Activated naive CD4-positive, alpha-beta T cell treated with anti-CD3 and anti-CD28 coated beads, Interleukin-2, amount 50 U/mL, for 24 hours (primary cell): ENCODE measurements around the gene DNAJA3.
"Not testable (repeated sequence)": the region's sequence is repeated elsewhere in the genome, so short reads cannot be mapped to it uniquely, and the experiment has no call there.

ENCODE experiments used
- H3K27ac Mint-ChIP-seq: one replicate; pipeline ENCODE4 v1.8.0; 2021; ENCODE audit warnings: mild to moderate bottlenecking, mixed read lengths
- H3K27me3 Mint-ChIP-seq: one replicate; pipeline ENCODE4 v1.8.0; 2021; ENCODE audit warnings: mixed read lengths
- H3K36me3 Mint-ChIP-seq: one replicate; pipeline ENCODE4 v1.8.0; 2021; ENCODE audit warnings: mixed read lengths
- H3K4me1 Mint-ChIP-seq: one replicate; pipeline ENCODE4 v1.8.0; 2021; ENCODE audit warnings: mixed read lengths
- H3K4me3 Mint-ChIP-seq: one replicate; pipeline ENCODE4 v1.8.0; 2021; ENCODE audit warnings: mild to moderate bottlenecking, mixed read lengths
- H3K9me3 Mint-ChIP-seq: one replicate; pipeline ENCODE4 v1.8.0; 2021; ENCODE audit warnings: mixed read lengths

DNAJA3 gene

DNA sequence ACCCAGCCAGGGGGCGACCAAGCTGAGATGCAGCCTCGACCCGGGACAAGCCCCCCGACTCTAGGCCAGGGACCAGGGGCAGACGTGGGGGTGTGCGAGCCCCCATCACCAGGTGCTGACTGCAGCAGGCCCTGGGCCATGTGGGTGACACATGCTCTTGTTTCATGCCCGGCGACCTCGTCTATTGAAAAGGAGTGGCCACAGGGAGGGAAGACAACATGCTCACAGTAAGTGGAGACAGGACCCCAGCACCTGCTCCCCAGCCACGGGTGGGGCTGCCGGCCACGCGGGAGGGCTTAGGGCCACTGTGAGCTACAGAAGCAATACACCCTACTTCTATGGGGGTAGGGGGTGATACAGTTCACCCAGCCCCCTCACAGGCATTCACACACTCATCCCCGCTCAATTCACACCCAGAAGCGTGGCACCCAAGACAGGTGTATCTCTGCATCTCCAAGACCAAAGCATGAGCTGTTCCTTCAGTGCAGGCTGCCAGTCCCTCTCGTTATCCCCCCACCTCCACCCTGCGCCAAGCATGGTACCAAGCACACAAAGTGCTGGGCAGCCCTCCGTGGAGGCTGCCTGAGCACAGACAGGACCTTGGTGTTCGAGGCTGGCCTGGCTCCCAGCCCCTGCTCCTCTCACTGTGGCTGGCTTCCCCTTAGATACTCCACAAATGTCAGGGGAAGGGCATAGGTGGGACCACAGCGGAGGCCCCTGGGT, 40.4 kb upstream of the DNAJA3 start:
- Mint-ChIP-seq H3K36me3 (no peaks in the 10 kb centered on the region), H3K9me3 (no peaks in the 10 kb centered on the region), H3K4me3 (no peak overlapping the region), H3K27ac (no peak overlapping the region), H3K4me1 (no peaks in the 10 kb centered on the region), H3K27me3 (no peaks in the 10 kb centered on the region)

DNA sequence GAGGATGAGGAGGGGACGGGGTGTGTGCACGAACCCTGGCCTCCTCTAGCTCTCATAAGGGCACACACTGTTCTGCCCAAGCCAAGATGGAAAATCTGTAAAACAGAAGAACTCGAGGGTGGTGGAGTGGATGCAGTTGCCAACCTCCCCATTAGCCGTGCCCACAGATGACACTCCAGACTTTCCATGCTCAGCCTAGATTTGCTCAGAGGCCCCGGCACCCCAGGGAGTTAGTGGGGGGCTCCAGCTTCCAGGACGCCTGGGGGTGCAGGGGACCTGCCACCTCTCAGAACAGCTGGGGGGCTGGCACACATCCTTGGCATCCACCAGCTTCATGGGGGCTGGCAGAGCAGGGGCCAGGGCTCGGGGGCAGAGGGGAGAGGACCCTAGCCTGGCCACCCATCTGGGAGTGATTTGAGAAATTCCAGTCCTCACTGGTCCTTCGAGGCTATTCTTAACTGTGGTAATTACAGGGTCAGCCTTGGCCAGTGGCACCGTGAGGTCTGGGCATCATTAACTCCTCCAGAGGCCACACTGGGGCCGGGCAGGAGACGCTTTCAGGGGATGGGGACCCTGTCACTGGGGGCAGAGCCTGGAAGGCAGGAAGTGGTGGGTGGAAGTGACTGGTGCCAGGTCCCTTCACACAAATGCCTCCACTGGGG, 39.7 kb upstream of the DNAJA3 start:
- no peak overlapping the region for H3K27ac Mint-ChIP-seq
- H3K4me3 Mint-ChIP-seq = no peak overlapping the region
- no peaks in the 10 kb centered on the region for H3K36me3 Mint-ChIP-seq

DNA sequence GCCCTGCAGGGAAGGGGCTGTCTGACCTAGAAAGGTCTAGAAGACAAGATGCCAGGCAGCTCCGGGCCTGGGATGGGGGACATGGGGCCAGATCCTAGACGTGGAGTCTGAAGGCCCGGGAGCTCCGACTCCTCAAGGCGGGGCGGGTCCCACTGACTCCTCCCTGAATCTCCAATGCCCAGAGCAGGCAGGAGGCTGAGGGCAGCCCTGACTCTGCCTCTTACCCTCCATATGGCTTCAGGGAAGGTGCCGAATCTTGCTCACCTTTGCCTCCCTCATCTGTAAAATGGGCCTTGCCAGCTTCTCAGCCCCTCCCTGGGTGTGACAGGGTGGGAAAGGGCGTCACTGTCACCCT, 39.2 kb upstream of the DNAJA3 start:
- Mint-ChIP-seq H3K4me3 (no peak overlapping the region), H3K9me3 (no peaks in the 10 kb centered on the region), H3K27me3 (no peaks in the 10 kb centered on the region), H3K27ac (no peak overlapping the region), H3K4me1 (no peaks in the 10 kb centered on the region), H3K36me3 (no peaks in the 10 kb centered on the region)

More for the DNA sequence above, 39.7 kb upstream of the DNAJA3 start:
- Mint-ChIP-seq H3K9me3 (no peaks in the 10 kb centered on the region), H3K4me1 (no peaks in the 10 kb centered on the region), H3K27me3 (no peaks in the 10 kb centered on the region)

DNA sequence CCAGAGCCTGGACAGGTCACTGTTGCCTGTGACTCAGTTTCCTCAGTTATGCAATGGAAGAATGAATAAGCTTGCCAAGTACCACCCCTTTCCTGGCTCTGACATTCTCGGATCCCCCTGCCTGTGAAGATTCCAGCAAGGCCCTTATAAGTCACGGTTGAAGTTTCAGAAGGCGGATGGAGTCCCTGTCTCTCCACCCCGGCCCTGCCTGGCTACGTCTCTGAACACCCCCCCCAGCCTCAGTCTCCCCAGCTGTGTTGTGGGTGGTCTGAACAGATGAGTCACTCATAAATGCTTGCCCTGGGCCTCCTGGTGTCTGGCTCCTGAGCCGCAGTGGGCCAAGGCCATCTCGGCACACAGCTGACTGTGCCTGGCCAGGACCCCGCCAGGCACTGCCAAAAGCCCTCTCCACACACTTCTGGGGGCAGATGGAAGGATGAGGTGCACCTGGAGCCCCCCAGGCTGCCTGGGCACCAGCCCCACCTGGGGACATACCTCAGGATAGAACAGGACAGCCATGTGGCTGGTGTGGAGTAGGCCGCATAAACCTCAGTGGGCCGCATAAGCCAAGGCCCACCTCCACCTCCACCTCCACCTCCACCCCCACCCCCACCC, 38.6 kb upstream of the DNAJA3 start:
- Mint-ChIP-seq H3K9me3 (no peaks in the 10 kb centered on the region), H3K27me3 (no peaks in the 10 kb centered on the region), H3K4me3 (no peak overlapping the region), H3K4me1 (no peaks in the 10 kb centered on the region), H3K36me3 (no peaks in the 10 kb centered on the region), H3K27ac (no peak overlapping the region)

DNA sequence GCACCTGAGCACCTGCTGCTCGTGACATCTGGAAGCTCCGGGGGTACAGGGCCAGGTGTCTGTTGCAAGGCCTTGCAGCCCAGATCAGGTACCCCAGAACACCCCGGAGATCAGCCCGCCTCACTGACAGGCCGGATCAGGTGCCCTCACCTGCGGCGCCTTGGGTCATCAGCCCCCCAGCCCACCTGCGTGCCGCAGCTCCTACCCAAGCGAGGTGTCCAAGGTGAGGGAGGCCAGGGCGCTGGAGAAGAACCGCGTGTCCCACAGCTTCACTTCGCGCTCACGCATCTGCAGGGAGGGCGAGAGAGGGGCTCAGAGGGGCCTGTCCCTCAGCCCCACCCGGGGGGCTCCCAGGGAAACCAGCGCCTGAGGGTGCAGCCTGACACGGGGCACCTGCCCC, 37.9 kb upstream of the DNAJA3 start:
- H3K27me3 Mint-ChIP-seq = no peaks in the 10 kb centered on the region
- no peaks in the 10 kb centered on the region for H3K9me3 Mint-ChIP-seq
- no peak overlapping the region for H3K27ac Mint-ChIP-seq
- no peaks in the 10 kb centered on the region for H3K36me3 Mint-ChIP-seq
- H3K4me1 Mint-ChIP-seq = no peaks in the 10 kb centered on the region
- H3K4me3 Mint-ChIP-seq = no peak overlapping the region

DNA sequence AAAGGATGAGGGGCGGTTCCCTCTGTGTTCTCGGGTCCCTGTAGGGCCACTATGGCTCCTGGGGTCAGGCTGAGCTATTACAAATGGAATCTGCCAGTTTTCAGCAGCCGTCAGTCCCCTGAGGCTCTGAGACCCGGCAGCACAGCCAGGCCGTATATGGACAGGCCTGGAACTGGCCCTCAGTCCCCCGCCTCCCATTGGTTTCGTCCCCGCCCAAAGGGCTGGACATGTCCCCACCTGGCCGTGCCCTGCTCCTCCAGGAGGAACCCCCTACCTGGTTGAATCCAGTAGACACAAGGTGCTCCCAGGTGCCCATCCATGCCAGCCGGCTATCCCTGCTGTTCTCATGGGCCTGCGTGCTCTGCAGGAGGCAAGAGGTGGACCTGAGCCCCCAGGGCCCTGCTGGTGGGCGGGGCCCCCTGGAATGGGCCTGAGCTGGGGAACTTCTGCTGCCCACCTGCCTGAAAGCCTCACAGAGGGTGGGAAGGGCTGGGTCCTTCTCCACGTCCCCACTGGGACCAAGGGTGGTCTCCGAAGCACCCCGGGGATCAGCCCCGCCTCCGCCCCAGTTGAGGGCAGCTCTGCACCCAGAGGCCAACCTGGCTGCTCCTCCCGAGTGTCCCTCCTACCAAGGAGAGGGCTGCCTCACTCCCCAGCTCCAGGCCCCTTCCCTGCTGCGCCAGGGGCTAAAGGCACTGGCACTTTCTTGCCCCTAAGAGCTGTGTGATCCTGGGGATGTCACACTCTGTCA, 37.2 kb upstream of the DNAJA3 start:
- Mint-ChIP-seq H3K9me3 (no peaks in the 10 kb centered on the region), H3K27ac (no peak overlapping the region), H3K27me3 (no peaks in the 10 kb centered on the region), H3K4me3 (no peak overlapping the region), H3K4me1 (no peaks in the 10 kb centered on the region), H3K36me3 (no peaks in the 10 kb centered on the region)

DNA sequence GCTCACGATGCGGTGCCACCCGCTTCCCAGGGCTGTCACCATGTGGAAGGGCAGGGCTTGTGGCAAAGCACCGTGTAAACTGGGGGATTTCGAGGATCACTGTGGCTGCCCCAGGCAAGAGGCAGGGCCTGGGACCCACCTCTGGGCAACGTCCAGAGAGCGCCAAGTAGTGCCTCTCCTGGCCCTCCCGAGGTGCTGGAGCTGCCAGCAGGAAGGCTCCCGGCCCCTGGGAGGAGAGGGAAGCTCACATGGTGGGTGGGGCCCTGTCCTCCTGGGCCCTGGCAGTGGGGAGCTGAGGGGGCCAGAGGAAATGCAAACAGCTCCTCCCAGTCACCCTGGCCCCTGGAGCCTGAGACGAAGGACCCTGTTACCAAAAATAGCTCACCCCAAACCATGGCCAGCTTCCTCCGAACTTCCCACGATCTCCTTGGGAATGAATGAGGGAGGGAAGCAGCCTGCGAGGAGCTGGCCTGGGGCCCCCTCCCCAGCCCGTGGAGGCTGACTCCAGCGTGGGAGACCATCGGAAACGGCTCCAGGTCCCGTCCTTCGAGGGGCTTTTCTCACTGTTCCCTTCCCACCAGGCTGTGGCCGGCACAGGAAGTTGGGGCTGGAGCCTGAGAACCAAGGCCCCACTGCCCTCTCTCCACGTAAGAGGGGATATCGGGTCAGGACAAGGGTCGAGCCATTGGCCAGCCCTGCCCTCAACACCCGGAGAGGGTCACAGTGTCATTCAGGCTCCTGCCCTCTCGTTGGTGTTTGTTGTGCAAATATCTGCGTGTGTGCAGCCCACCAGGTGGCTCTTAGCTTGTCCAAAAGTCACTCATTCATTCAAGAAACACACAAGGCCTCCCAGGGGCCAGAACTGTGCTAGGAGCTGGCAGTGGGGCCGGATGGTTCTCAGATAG, 36.4 kb upstream of the DNAJA3 start:
- H3K36me3 Mint-ChIP-seq = no peaks in the 10 kb centered on the region
- no peak overlapping the region for H3K27ac Mint-ChIP-seq
- H3K27me3 Mint-ChIP-seq = no peaks in the 10 kb centered on the region
- no peaks in the 10 kb centered on the region for H3K4me1 Mint-ChIP-seq
- H3K9me3 Mint-ChIP-seq = no peaks in the 10 kb centered on the region
- H3K4me3 Mint-ChIP-seq = no peak overlapping the region

DNA sequence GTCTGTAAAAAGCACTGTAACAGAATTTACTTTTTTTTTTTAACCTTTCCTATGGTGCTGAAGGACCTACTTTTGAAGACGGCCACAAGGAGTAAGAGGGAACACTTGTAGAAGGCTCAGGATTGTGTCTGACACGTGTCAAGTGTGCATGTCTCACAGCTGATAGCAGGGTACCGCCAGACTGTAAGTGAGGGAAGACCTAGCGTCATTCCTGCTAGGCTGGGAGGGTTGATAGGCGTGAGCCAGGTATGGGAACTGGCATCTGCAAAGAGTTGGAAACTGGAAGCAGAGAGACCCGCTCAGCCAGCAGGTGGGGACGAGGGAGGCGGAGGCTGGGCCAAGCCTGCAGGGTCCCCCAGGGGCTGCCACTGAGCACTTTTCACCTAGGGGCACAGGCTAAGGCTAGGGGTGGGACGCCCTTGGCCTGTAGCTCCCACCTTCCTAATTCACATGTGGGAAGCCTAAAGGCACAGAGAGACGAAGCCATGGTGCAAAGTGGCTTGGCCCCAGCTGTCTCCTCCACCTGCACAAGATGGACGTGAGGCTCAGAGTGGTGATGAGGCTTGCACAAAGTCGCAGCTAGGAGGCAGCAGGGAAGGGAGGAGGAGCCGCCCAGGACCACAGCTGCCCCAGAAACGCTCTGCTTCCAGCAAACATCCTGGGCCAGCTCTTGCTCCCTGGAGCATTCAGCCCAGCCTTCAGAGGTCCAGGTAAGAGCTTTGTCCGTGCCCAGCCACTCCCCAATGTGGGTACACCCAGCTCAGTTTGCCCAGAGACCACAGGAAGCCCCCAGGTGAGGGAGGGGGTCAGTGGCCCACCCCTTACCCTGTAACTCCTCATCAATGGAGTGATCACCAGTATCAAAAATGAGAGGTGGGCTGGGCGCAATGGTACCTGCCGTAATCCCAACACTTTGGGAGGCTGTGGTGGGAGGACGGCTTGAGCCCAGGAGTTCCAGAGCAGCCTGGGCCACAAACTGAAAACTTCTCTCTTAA, 35.1 kb upstream of the DNAJA3 start:
- H3K4me1 Mint-ChIP-seq = peaks cover 2% of the 10 kb centered on the region
- H3K36me3 Mint-ChIP-seq = peaks cover 2% of the 10 kb centered on the region
- no peak overlapping the region for H3K4me3 Mint-ChIP-seq
- no peaks in the 10 kb centered on the region for H3K9me3 Mint-ChIP-seq
- H3K27me3 Mint-ChIP-seq = no peaks in the 10 kb centered on the region
- no peak overlapping the region for H3K27ac Mint-ChIP-seq

DNA sequence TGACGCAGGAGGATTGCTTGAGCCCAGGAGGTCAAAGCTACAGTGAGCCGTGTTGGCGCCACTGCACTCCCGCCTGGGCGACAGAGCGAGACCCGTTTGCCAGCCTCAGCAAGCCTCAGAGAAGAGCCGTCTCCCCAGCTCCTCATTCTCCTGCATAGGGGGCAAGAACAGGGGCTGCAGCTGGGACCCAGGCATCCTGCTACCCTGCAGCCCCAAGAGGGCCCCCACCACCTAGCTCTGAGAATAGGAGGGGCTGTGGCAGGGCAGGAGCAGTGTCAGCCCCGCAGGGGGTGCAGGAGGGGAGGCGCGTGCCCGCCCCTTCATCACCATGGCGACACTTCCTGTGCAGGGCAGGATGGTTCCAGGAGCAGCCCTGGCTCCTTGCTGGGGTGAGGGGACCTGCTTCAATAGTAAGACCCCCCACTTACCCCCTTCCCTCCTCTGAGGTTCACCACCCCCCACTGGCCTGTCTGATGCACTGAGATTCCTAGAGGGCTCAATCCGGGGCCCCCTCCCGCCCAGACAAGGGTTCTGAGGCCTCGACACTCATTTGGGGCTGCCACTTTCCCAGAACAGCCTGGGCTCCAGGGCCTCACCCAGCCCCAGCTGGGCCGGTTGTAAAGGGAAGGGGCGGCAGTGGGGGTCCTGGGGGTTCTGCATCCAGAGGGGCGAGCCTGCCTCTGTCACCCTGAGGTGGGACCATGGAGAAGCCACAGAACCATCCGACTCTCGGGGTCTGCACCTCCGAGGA, 33.9 kb upstream of the DNAJA3 start:
- no peaks in the 10 kb centered on the region for H3K27me3 Mint-ChIP-seq
- peaks cover 3% of the 10 kb centered on the region for H3K36me3 Mint-ChIP-seq
- no peak overlapping the region for H3K4me3 Mint-ChIP-seq
- no peaks in the 10 kb centered on the region for H3K9me3 Mint-ChIP-seq
- H3K4me1 Mint-ChIP-seq = peaks cover 4% of the 10 kb centered on the region
- H3K27ac Mint-ChIP-seq = no peak overlapping the region

DNA sequence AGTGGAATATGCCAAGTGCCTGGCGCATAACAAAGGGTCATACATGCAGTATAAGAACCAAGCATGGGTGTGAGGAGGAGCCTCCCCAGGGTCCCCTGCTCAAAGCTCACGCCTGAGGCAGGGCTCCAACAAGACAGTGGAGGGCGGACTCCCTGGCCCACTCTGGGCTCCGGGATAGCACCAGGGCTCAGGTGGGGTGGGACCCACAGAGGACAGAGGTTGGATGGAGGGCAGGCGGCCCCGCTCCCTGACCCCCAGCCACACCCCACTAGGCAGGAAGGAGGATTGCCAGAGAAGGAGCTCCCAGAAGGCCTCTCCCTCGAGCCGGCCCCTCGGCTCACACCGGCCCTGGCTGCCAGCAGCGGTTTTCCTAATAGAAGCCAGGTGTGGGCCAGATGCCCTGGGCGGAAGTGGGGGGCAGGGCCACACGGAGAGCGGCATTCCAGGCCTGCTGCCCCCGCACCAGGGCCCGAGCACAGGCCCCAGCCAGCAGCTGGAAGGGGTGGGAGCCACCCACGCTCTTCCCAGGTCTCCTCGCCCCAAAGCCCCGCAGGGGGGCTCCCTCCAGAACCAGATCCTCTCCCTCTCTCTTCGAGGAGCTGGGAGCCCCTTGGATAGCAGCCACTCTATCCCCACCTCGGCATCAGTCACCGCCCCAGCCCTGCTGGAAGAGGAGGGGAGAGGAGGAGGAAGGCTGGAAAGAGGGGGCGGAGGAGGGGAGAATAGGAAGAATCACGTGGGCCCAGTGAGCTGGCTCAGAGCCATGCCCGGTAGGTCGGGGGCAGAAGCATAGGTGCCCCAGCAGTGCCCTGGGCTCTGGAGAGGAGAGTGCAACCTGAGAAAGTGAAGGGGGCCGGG, 33.1 kb upstream of the DNAJA3 start:
- Mint-ChIP-seq H3K4me1 (peaks cover 4% of the 10 kb centered on the region), H3K9me3 (no peaks in the 10 kb centered on the region), H3K27ac (no peak overlapping the region), H3K4me3 (no peak overlapping the region), H3K27me3 (no peaks in the 10 kb centered on the region), H3K36me3 (peaks cover 3% of the 10 kb centered on the region)

DNA sequence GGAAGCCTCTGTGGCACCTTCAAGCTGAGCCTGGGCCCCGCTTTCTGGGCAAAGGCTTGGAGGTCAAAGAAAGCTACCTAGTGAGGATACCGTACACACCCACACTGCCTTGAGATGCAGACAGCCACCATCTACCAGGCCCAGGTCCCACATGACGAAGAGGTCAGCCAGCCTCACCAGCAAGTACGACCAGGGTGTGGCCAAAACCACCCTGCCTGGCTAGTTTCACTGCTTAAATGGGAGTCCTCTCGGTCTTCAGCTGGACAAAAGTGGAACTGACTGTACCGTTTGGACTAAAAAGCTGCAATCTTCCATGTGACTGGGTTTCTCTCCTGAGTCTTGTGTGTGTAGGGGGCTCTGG, 32.4 kb upstream of the DNAJA3 start:
- no peak overlapping the region for H3K27ac Mint-ChIP-seq
- no peaks in the 10 kb centered on the region for H3K27me3 Mint-ChIP-seq
- H3K36me3 Mint-ChIP-seq = peaks cover 3% of the 10 kb centered on the region
- no peak overlapping the region for H3K4me3 Mint-ChIP-seq
- no peaks in the 10 kb centered on the region for H3K9me3 Mint-ChIP-seq
- H3K4me1 Mint-ChIP-seq = peaks cover 4% of the 10 kb centered on the region

DNA sequence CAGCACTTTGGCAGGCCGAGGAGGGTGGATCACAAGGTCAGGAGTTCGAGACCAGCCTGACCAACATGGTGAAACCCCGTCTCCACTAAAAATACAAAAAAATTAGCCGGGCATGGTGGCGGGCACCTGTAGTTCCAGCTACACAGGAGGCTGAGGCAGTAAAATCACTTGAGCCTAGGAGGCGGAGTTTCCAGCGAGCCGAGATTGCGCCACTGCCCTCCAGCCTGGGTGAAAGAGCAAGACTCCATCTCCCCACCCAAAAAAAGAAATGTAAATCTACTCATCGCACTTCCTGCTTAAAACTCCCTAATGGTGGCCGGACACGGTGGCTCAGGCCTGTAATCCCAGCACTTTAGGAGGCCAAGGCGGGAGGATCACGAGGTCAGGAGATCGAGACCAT, 31.8 kb upstream of the DNAJA3 start:
- H3K27me3 Mint-ChIP-seq, H3K9me3 Mint-ChIP-seq, H3K36me3 Mint-ChIP-seq, H3K4me1 Mint-ChIP-seq, H3K4me3 Mint-ChIP-seq, H3K27ac Mint-ChIP-seq: not testable (repeated sequence)

DNA sequence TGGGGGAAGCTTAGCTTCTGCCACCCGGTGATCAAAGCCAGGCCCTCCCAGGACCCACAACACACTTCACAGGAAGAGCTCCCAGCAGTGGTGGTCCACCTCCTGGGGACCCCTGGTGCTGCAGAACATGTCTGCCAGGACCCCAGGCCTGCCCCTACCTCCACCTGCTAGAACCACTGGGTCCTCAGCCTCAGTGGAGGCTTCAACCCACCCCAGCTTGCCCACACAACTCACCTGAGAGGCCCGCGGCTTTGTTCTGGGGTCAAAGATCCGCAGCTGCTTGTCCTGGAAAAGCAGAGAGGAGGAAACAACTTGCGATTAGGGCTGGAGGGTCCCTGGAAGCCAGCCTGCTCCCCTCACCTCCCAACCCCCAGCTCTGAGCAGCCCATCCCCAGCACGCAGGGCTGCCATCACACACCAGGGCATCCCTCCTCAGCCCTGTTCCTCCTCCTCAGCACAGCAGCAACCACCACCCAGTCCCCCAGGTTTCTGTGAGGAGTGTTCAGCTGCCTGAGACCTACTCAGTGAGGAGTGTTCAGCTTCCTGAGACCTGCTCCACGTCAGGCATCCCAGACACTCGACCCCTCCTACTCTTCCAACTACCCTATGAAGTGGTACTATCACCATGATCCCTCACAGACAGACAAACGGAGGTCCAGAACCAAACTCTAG, 30.5 kb upstream of the DNAJA3 start:
- peak overlapping the region; percentile 11 for H3K27ac Mint-ChIP-seq
- no peak overlapping the region for H3K4me3 Mint-ChIP-seq
- peaks cover 3% of the 10 kb centered on the region for H3K36me3 Mint-ChIP-seq
- H3K27me3 Mint-ChIP-seq = no peaks in the 10 kb centered on the region
- H3K9me3 Mint-ChIP-seq = no peaks in the 10 kb centered on the region
- H3K4me1 Mint-ChIP-seq = peaks cover 8% of the 10 kb centered on the region
